Stimulated activated CD4-positive, alpha-beta T cell treated with anti-CD3 and anti-CD28 coated beads, Interleukin-15, amount 100 ng/mL, for 24 hours (primary cell): ENCODE measurements around the gene EXOSC9.
A peak's percentile ranks its signal among the peaks of the same experiment; 100 is the strongest.
"Not testable (repeated sequence)": the region's sequence is repeated elsewhere in the genome, so short reads cannot be mapped to it uniquely, and the experiment has no call there.

Experiments used
- DNase-seq: peaks from one replicate; pipeline ENCODE4 v3.0.0-alpha.2; 2020

EXOSC9 gene, protein sequence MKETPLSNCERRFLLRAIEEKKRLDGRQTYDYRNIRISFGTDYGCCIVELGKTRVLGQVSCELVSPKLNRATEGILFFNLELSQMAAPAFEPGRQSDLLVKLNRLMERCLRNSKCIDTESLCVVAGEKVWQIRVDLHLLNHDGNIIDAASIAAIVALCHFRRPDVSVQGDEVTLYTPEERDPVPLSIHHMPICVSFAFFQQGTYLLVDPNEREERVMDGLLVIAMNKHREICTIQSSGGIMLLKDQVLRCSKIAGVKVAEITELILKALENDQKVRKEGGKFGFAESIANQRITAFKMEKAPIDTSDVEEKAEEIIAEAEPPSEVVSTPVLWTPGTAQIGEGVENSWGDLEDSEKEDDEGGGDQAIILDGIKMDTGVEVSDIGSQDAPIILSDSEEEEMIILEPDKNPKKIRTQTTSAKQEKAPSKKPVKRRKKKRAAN

DNA sequence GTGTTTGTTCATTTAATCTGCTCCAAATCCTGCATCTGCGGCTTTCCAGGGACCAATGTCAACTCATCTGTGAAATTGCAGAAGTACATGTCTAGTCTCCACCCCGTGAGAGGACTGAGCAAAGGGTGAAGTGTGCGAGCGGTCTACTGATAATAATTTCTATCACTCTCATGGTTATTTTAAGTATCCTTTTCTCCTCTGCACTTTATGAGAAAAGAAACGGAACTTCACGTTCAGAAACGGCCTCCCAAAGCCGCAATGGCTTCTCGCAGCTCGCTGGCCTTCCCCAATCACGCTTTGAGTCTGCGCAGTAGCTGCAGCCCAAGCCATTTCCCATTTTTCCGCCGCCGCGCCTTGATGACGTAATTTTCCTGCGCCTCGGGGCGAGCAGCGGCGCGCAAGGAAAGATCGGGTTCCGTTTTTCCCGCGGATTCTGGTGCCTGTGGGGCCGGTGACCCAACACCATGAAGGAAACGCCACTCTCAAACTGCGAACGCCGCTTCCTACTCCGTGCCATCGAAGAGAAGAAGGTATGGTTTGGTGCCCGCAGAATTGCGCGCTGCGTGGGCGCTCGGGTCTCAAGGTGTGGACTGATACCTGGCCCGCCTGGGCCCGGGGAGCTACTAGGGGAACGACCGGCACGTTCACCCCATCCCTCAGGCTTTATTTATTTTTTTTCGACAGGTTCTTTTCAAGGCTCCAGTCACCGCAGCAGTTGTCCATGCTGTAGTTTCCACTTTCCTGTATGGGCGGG, at the start of gene EXOSC9:
Gene EXOSC9, plus strand, starts transcription at position 363 of the 754 bp plus-strand sequence. Its CDS starts 102 bp downstream, at position 465.
- DNase-seq: peak; percentile 95

DNA sequence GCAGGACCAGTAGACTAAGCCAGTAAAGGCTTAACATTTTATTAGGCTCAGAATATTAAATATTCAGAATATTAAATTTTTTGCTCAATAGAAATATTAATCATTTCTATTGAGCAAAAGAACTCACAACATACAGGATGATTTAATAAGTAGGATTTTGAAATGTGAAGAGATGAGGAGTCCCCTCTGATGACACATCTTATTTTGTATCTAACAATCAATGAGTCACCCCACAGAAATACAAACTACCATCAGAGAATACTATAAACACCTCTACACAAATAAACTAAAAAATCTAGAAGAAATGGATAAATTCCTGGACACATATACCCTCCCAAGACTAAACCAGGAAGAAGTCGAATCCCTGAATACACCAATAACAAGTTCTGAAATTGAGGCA, 49.0 kb upstream of the EXOSC9 start:
- not testable (repeated sequence) for DNase-seq

DNA sequence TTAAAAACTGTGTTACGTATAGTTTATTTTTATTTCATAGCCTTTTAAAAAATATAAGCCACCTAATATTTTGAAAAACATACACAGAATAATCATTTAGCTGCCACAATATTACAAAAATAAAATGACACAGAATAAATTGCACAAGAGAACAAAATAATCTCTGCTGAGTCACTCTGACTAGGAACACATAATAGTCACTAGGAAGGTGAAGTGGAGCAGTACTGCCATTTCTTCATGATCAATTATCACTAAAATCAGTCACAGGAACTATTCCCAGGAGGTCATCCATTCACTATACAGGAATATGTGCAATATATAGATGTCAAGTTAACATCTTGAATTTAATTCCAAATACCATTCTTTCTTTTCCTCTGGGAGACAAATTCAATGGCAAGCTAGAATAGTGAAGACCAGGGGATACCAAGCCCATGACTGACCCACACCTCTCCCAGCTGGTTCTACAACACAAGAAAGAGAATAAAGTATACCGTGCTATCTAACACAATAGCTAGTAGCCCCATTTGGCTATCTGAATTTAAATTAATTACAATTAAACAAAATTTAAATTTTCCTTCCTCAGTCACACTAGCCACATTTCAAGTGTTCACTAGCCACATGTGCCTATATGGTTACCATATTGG, 42.1 kb upstream of the EXOSC9 start:
- DNase-seq: no peak

DNA sequence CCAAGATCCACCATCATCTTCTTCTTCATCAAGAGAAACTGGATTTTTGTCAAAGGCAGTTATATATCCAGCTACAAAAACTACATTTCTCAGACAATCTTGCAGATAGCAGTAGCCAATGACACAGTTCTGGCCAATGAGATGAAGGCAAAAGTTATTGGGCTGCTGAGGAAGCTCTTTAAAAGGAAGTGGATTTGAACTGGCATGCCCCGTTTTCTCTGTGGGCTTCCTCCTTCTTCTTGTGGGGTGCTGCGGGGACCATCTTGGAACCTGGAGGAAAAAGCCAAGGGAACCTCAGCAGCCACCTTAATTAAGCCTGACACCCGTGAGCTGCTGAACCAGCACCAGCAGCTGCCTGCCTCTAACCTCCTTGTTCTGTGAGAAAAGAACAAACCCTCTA, 40.9 kb upstream of the EXOSC9 start:
- DNase-seq: no peak

DNA sequence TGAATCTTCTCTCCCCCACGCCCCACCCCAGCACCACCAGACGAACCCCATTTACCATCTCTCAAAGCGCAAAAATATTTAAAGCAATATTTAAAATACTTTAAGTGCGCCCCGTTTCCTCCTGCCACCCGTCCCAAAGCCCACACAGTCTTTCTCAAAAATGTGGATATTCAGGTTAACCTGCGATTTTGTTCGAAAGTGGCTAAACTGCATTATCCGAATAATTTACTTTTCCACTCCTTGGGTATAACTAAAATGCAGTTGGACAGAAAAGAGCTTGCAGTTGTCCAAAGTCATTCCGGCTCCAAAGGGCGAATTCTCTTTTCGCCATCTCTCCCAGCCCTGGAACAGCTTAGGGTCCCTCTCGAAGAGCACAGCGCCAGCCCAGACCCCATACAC, 36.8 kb upstream of the EXOSC9 start:
- DNase-seq: no peak

DNA sequence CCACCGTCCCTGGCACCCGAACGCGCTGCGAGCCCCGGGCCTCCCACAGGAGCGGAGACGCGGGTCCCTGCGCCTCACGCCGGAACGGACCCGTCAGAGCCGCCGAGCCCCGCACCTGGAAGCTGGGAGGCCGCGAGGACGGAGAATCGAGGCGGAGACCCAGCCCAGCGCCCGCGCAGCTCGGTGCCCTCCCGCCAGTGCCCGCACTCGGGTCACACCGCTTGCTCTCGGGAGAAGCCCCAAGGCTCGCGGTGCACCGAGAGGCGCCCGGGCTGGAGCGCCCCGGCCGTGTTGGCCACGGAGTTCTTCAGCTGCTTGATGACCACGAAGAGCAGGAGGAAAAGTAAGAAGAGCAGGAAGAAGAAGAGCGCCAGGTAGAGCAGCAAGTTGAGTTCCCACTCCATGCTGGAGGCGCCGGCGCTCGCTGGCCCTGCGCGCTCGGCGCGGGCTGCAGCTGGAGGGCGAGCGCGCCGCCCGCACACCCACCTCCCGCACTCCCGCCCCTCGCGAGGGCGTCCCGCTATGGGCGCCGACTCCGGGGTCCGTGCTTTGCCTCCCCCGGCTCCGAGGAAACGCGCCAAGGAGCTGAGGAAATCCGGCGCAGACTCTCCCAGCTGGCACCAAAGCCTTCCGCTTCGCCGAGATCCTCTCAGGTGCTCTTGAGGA, 36.3 kb upstream of the EXOSC9 start, which contains the start of gene SMIM43:
Gene SMIM43, minus strand, starts transcription at position 463 of the 666 bp plus-strand sequence. Its CDS starts 59 bp downstream, at position 404.
- peak; percentile 12 for DNase-seq

DNA sequence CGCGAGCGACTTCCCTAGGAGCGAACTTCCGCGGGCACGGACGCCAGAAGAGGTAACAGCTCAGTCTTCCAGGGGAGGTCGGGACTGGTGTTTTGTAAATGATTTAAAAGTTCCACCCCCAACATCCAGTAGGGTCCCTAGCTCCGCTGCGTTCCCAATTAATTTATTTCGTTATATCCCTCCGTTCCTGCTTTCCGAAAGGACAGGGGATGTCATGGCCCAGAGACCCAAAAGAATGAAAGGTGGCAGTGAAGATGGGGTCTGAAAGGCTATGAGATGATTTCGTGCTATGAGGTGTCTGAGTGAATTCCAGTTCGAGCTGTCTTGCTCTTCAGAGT, 35.8 kb upstream of the EXOSC9 start:
- DNase-seq: no peak

DNA sequence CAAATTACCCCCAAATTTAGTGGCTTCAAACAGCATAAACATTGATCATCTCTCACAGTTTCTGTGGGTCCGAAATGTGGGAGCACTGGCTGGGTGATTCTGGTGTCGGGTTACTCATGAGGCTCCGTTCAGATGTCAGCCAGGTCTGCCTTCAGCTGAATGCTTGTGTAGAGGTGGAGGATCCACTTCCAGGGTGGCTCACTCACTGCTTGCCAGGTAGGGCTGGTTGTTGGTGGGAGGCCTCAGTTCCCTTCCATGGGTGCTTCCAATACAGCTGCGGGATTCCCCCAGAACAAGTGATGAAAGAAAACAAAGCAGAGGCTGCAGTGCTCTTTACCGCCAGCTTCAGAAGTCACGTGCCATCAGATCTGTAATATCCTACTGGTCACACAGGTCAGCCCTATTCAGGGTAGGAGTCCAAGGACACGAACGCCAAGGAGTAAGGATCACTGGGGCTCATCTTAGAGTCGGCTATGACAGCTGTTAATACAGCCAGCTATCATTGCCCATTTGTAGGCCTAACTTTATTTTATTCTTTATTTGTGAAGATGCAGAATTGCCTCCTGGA, 35.1 kb upstream of the EXOSC9 start:
- no peak for DNase-seq

DNA sequence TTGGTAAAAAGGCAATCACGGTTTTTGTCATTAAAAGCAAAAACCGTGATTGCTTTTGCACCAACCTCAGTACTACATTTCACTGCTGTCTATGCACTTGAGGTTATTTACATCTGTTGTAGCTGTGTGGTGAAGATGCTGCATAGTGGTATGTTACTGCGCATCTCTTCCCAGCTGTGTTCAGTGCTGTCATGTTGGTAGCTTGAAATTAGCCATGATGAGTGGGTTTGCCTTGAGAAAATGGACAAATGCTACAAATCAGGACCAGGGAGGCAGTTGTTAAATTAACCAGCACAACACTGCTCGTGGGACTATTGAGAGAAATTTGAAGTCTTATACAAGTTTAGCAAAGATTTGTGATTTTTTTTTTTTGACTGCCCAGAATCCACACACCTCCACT, 34.0 kb upstream of the EXOSC9 start:
- DNase-seq: no peak

DNA sequence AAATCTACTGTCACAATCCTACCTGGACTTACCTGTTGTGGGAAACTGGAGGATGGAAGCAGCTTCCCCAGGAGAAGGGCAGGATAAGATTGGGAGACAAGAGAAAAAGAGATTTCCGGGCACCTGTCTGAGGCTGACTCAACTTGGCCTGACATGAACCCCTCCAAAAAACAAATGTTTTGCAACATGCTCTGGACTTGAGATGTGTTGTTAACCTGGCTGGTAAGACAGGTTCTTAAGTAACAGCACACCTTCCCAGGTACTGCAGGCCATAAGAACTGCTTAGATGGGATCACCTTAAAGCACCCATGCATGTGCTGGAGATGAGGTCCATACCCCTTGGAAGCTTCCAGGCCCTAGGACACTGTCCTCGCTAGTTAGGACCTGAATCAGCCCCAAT, 31.8 kb upstream of the EXOSC9 start:
- DNase-seq: no peak

DNA sequence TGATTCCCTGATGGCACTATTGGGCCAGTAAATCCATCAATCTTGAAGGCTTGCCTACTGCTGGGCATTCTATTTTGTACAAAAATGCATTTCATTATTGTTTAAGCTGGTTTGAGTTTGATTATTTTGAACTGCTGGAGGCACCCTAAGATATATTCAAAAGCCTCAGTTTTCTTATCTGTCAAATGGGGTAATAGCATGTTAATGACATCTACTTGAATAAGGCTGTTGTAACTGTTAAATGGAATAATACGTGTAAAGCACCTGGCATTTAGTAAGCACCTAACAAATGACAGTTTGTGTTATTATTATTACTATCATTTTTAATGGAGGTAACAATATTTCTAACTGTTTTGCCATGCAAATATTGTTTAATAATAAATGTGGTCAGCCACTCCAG, 29.3 kb upstream of the EXOSC9 start:
- DNase-seq: no peak

DNA sequence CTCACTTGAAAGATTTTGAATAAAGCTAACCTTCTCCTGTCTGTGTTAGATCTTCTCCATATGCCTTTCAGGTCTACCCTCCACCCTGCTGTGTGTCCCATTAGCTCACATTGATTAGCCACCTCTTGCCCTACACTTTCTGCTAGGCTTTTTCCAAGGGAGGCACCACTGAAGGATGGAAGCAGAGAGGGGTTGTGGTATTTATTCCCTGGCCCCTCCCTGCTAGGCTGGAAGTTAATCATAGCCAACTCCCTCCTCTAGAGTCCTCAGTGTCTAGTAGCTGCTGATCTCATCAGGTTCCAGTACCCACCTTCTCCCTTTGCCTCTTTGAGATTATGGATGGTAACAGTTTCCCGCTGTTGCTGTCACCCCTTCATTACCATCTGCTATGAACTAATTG, 27.2 kb upstream of the EXOSC9 start:
- no peak for DNase-seq

DNA sequence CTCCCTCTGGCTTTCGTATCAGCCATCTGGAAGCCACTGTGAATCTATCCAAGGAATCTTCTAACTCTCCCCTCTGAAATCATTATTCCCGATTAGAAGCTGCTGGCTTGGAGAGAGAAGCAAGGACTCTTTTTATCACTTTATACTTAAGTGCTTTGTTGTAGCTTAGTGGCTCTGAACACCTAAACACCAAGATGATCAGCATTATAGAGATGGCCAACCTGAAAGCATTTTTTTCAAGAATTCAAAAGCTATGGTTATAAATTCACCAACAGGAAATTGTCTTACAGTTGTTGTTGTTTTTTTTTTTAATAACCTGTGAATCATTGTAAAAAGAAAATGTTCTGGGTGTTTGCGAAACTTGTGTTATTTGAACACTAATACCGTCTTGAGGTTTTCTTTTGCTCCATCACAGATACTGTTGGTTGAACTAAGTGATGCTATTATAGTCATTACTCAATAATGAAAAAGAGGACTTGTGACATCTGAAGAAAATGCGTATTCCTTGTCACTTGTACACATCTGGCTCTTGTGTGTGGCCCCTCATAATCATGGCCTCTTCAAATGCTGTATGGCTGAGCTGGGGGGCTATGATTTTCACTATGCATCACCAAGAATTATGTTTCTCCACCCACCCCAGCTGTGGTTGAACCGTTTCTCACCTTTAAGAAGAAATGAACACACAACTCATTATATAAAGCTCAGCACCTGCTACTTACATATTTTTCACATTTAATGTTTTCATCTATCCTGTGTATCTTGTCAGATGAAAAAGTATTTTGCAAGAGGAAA, 24.3 kb upstream of the EXOSC9 start:
- no peak for DNase-seq

DNA sequence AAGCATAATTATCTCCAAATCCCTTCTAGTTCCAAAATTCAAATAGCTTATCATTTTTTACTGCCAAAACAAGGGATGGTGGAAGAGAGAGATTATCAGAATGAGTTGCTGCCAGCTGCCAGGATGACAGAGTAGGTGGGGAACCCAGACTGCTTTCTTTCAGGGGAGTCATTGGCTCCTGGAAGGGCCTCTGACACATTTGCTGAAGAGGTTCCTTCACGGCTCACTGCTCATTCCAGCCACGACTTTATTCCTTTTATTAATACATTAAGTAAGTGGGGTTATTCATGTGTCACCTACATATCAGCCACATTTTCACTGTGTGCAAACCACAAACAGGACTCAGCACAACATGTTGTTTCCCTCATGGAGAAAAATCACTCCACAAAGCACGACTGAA, 23.5 kb upstream of the EXOSC9 start:
- DNase-seq: no peak

DNA sequence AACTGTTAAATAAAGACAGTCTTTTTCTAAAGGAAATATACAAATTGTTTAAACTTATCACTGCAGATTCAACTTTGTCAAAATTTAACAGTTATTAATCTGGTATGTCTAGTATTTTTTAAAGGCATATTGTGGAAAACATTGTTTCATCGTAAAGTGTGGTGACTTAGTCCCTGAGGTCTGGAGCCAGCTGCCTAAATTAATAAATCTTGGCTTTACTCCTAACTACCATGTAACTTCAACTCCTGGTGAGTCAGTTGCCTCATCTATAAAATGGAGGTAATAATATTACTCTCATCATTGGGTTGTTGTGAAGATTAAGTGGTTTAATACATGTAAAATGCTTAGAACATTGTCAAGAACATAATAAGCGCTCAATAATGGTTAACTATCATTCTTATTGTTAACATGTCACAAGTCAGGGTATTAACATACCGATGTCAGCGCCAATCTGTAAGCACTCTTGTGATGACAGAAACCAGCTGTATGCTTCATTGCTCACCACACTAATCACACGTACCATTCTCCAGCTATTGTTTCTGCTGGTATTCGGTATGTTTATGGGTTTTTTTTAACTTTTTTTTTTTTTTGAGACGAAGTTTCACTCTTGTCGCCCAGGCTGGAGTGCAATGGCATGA, 22.0 kb upstream of the EXOSC9 start:
- no peak for DNase-seq

DNA sequence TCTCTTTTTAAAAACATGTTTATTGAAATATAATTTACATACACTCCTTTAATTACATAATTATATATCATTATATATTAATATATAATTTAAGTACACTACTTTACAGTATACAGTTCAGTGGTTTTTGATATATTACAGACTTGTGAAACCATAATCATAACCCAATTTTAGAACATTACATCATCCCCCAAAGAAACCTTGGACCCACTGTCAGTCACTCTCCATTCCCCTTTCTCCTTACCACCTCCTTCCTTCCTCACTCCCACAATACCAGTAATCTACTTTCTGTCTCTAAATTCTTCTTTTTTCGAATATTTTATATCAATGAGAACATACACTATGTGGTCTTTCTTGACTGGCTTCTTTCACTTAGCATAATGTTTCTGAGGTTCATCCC, 17.9 kb upstream of the EXOSC9 start:
- no peak for DNase-seq

DNA sequence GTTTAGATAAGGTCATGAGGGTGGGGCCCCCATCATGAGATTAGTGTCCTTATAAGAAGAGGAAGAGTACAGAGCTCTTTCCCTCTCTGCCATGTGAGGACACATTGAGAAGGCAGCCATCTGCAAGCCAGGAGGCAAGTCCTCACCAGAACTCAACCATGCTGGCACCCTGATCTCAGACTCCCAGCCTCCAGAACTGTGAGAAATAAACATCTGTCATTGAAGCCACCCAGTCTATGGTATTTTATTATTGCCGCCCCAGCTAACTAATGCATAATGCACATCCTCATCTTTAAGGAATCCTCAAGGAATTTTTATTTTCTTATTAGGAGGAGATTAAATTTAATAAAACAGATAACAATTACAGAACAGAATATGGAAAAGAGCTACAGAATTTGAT, 16.7 kb upstream of the EXOSC9 start:
- DNase-seq: no peak

DNA sequence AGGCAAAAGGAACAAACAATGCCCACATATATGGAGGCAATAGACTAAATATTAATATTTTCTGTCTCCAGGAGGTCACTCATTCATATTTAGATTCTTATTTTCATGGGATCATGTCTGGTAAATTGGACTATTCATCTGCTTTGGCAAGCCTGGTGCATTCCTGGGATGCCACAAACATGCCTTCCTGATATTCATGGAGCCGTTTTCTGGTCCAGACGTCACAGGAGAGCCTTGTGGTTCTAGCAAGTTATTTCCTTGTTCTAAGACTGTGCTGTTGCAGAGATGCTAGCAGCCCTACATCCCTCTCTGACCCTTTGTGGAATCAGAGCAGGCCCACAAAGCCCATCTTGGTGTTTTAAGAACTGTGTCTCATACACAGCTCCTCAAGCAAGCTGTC, 16.1 kb upstream of the EXOSC9 start:
- no peak for DNase-seq

DNA sequence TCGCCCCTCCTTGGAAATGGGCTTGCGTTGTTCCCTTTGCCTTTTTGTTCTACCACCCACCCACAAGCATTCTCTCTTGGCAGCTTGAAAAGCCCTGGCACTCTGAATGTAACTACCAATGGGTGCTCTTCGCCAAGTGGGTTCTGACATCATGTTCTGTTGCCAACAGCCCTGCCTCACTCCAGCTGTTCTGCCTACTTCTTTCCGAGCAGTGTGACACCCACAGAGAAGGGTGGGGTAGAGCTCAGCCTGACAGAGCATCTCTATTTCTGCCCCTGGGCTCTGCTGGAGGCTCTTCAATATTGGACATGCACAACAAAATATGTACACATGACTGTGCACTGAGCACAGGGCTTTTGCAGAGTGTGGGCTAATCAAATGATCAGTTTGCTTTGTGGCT, 15.6 kb upstream of the EXOSC9 start:
- DNase-seq: no peak

DNA sequence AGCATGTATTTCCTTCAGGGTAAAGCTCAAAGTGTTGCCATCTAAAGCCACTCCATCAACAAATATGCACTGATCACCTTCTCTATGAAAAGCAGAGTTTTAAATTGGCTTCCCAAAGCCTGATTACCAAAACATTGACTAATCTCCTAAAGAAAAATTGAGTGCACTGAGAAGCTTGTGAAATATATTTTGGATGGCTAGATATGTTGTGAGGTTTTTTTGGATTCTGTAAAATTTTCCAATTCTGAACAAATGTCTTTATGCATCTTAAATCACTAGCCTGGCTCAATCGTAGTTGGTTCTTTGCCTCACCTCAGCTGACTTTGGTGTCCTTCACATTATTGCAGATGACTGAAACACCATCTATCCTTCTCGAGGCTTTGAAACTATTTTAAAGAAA, 14.9 kb upstream of the EXOSC9 start:
- no peak for DNase-seq

DNA sequence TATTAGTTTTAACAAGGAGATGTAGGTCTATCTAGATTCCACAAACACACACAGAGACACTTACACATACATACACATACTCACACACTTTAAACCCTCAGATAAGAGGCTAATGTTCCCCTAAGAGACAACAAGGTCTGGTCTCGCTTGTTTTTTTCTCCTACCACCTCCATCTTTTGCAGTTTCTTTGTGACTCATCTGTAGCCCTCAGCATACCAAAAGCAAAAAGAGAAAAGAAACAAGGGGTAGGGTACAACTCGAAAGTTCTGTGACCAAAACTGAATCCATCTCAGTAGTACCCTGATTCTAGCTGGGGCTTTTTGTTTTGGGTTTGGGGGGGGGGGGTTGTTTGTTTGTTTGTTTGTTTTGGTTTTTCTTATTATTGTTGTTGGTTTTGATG, 12.2 kb upstream of the EXOSC9 start:
- DNase-seq: no peak

DNA sequence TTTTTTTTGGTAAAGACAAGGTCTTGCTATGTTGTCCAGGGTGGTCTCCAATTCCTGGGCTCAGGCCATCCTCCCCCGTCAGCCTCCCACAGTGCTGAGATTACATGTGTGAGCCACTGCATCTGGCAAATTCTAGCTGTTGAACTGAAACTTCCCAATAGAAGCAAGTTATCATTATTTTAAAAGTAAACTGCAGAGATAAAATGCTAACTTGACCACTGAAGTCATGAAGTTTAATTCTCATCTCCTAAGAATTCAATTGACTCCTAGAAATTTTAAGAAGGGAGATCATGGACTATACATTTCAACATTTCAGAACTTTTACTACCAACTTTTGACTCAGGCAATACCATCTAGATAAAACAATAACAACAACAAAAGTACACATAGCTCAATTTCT, 11.7 kb upstream of the EXOSC9 start:
- no peak for DNase-seq
